Body of pancreas (tissue), 4 donors: ENCODE measurements around the gene LRRC31. TPM values are rescaled to one million over a fixed set of nuclear protein-coding genes. Genes with fewer than 3 reads are reported as not detected.

Experiments used
- ATAC-seq: fragments of 150-250 bp; one replicate; pipeline ENCODE4 v1.9.1; 2016
- DNase-seq, 4 donors: peaks; one replicate each; pipeline ENCODE4 v3.0.0-alpha.2; 2019
- H3K27ac ChIP-seq, 4 donors: fragments of 200-600 bp; sonication (generic); 1 replicate in 3 of 4; 2 replicates in 1 of 4; pipeline versions ENCODE4 v1.5.1 to v1.6.1; 2016 to 2019; ENCODE audit warnings: mild to moderate bottlenecking in 1 of 4, mixed read lengths in 1 of 4, moderate library complexity in 1 of 4
- H3K27me3 ChIP-seq, 2 donors: fragments of 200-600 bp; sonication (generic); one replicate each; pipeline ENCODE4 v1.6.0; 2016; ENCODE audit warnings: mild to moderate bottlenecking in 1 of 2
- H3K36me3 ChIP-seq, 2 donors: fragments of 200-600 bp; sonication (generic); replicated peaks in 1 of 2; 2 replicates each; pipeline ENCODE4 v1.5.1; 2016; ENCODE audit warnings: low read depth in 2 of 2; ENCODE audit not compliant: insufficient read depth in 1 of 2
- H3K4me1 ChIP-seq: fragments of 200-600 bp; sonication (generic); one replicate; pipeline ENCODE4 v1.6.0; 2016
- H3K4me3 ChIP-seq, 2 donors: fragments of 200-600 bp; sonication (generic); 1 replicate in 1 of 2; 2 replicates in 1 of 2; pipeline ENCODE4 v1.5.1; 2016 to 2019
- H3K9me3 ChIP-seq, 3 donors: fragments of 200-600 bp; sonication (generic); 1 replicate in 2 of 3; 2 replicates in 1 of 3; pipeline ENCODE4 v1.5.1; 2016
- POLR2A ChIP-seq, 3 donors: fragments of 450-650 bp; IDR thresholded peaks; one replicate each; pipeline ENCODE4 v1.6.1; 2016; ENCODE audit warnings: antibody characterized with exemption in 3 of 3, mild to moderate bottlenecking in 2 of 3
- WGBS, 2 donors: methylation state at CpG; one replicate each; pipeline ENCODE4 v1.1.5; 2017; 5-methylcytosine and 5-hydroxymethylcytosine counted together
- intact Hi-C: fragments of 100-400 bp; cut with DNase I; formaldehyde crosslinking; loops from one replicate; pipeline ENCODE4 v1.15.1; 2023
- total RNA-seq, 2 donors: library from RNA; depleted of rRNA; stranded (reverse); fragments of >200 nt; gene quantifications; one replicate each; pipeline ENCODE4 v1.1.0, GENCODE V29; 2016
- TF ChIP-seq, protein P1 (sequence below), 7 experiments: fragments of 450-650 bp in 4 of 7; fragments of 200-600 bp in 3 of 7; sonication (generic) in 3 of 7; IDR thresholded peaks; one replicate each; pipeline ENCODE4 v1.5.1; 2016 to 2019; ENCODE audit warnings: antibody characterized with exemption in 7 of 7

The LRRC31 gene
- total RNA-seq, 2 donors from 2014 or later: 0.78 TPM; not detected in 1

DNA sequence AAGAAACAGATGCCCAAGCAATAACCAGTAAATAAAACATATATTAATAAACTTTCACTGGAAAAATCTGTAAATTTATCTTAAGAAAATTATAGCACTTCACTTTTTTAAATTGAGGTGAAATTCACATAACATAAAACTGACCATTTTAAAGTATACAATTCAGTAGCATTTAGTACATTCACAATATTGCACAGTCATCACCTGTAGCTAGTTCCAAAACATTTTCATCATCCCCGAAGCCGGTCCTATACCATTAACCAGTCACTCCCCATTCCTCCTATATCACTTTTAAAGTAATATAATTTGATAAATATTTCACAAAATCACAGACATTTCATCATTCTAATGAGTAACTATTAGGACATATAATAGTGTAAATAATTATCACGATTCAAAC, 65.1 kb downstream of the LRRC31 start:
- intact Hi-C loops: no loop called here
- no peaks in the 10 kb centered on the region for H3K36me3 ChIP-seq
- no peaks in the 10 kb centered on the region for H3K4me1 ChIP-seq
- DNase-seq (no peak), ATAC-seq (no peak)
- no peak overlapping the region for H3K27ac ChIP-seq
- TF ChIP-seq, protein P1, sequence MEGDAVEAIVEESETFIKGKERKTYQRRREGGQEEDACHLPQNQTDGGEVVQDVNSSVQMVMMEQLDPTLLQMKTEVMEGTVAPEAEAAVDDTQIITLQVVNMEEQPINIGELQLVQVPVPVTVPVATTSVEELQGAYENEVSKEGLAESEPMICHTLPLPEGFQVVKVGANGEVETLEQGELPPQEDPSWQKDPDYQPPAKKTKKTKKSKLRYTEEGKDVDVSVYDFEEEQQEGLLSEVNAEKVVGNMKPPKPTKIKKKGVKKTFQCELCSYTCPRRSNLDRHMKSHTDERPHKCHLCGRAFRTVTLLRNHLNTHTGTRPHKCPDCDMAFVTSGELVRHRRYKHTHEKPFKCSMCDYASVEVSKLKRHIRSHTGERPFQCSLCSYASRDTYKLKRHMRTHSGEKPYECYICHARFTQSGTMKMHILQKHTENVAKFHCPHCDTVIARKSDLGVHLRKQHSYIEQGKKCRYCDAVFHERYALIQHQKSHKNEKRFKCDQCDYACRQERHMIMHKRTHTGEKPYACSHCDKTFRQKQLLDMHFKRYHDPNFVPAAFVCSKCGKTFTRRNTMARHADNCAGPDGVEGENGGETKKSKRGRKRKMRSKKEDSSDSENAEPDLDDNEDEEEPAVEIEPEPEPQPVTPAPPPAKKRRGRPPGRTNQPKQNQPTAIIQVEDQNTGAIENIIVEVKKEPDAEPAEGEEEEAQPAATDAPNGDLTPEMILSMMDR (IDR thresholded peaks at IDR 0.05): no peak
- TF ChIP-seq POLR2A (IDR thresholded peaks at IDR 0.05): no peak
- H3K9me3 ChIP-seq: no peaks in the 10 kb centered on the region
- WGBS, 2 donors: 87 to 95% methylated on average over 3 of the region's 3 CpGs
- H3K4me3 ChIP-seq: no peak overlapping the region
- H3K27me3 ChIP-seq: no peaks in the 10 kb centered on the region

- H3K4me3 ChIP-seq: no peak overlapping the region
- peaks cover 7 to 9% of the 10 kb centered on the region in 2 donors for H3K36me3 ChIP-seq
- ATAC-seq (no peak), DNase-seq (no peak)
- no peaks in the 10 kb centered on the region for H3K4me1 ChIP-seq
- intact Hi-C loops: no loop called here
- H3K27me3 ChIP-seq: no peaks in the 10 kb centered on the region
- H3K9me3 ChIP-seq: no peaks in the 10 kb centered on the region
- TF ChIP-seq, protein P1 (IDR thresholded peaks at IDR 0.05): no peak
- TF ChIP-seq POLR2A (IDR thresholded peaks at IDR 0.05): no peak
- 90 to 93% methylated on average over 1 of the region's 1 CpG for WGBS, 2 donors
- H3K27ac ChIP-seq: no peak overlapping the region
Measured at GRCh38 chr3:169792359-169792758, 77.4 kb downstream of the LRRC31 start.

DNA sequence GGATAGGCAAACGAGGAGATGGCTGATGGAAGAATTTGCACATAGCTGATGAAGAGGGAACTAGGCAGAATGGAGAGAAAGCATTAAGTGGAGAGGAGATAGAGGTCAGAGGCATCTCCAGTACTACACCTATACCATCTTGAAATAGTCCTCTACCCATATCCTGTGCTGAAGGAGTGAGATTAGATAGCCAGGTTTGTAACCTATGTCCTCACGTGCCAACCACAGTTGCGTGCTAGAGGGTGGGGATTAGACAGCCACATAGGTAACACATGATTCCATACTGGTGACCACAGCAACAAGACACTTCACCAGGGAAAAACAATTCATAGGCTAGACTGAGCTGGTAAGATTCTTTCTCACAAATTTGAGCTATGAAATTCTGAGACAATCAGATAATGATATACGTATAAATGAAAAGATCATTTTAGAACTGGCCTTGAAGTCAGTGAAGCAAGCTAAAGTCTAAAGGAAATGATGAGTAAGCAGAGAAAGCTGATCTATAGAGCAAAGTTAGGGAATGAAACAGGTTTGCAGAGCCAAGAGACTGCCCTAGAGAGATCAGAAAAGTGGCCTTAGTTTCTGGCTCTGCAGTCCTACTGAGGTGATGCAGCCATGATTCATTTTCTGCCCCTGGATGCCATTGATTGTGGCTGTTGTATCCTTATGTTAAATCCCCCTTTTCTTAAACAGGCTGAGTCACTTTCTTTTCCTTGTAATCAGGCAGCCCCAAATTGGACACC, 78.9 kb downstream of the LRRC31 start:
- TF ChIP-seq, protein P1 (IDR thresholded peaks at IDR 0.05): no peak
- no peak for TF ChIP-seq POLR2A (IDR thresholded peaks at IDR 0.05)
- no peaks in the 10 kb centered on the region for H3K27me3 ChIP-seq
- intact Hi-C loops: no loop called here

GRCh38 chr3:169790219-169790618, 79.5 kb downstream of the LRRC31 start:
- intact Hi-C loops: no loop called here
- H3K4me3 ChIP-seq: no peak overlapping the region
- H3K36me3 ChIP-seq: peaks cover 10 to 22% of the 10 kb centered on the region in 2 donors
- H3K27ac ChIP-seq: no peak overlapping the region
- no peaks in the 10 kb centered on the region for H3K4me1 ChIP-seq
- no peaks in the 10 kb centered on the region for H3K27me3 ChIP-seq
- TF ChIP-seq POLR2A (IDR thresholded peaks at IDR 0.05): no peak
- TF ChIP-seq, protein P1 (IDR thresholded peaks at IDR 0.05): no peak
- DNase-seq: no peak
- H3K9me3 ChIP-seq: no peaks in the 10 kb centered on the region
- ATAC-seq: no peak

More for the DNA sequence above, 78.9 kb downstream of the LRRC31 start:
- Histone ChIP-seq H3K36me3 (peaks cover 7 to 17% of the 10 kb centered on the region in 2 donors), H3K4me1 (no peaks in the 10 kb centered on the region), H3K9me3 (no peaks in the 10 kb centered on the region), H3K27ac (no peak overlapping the region), H3K4me3 (no peak overlapping the region)
- WGBS, 2 donors: 85 to 86% methylated on average over 4 of the region's 4 CpGs
- ATAC-seq (no peak), DNase-seq (no peak)

Other genes starting within 250 kb of the LRRC31 start
- 10 to 100 TPM; 47.5 to 58.1 TPM for gene MECOM, start 206.2 kb downstream of the LRRC31 start, total RNA-seq
- gene TERC, start 104.9 kb downstream of the LRRC31 start, total RNA-seq: 10 to 100 TPM; 17.8 to 79.1 TPM
- gene ACTRT3, start 100.4 kb downstream of the LRRC31 start, total RNA-seq: under 1 TPM in 1 of 2 donors, not detected in 1; 0.52 TPM
- gene MYNN, start 96.5 kb downstream of the LRRC31 start, total RNA-seq: 10 to 100 TPM in 1 of 2 donors, 1 to 10 TPM in 1; 8.9 to 10.6 TPM
- not detected for gene LRRIQ4, start 57.1 kb downstream of the LRRC31 start, total RNA-seq
- 1 to 10 TPM in 1 of 2 donors, not detected in 1; 3.4 TPM for gene LRRC34, start 57.0 kb downstream of the LRRC31 start, total RNA-seq
- not detected for gene SAMD7, start 41.6 kb upstream of the LRRC31 start, total RNA-seq
- 10 to 100 TPM; 30.9 to 31.0 TPM for gene SEC62, start 96.9 kb upstream of the LRRC31 start, total RNA-seq
- gene GPR160, start 168.1 kb upstream of the LRRC31 start, total RNA-seq: 10 to 100 TPM; 26.4 to 31.9 TPM